ENCODE measurements around the gene PNPLA6. TPM values are rescaled to one million over a fixed set of nuclear protein-coding genes. Genes with fewer than 3 reads are reported as not detected.

Gene PNPLA6
- total RNA-seq, 1 experiment from 2014 or later: 60.1 TPM

DNA sequence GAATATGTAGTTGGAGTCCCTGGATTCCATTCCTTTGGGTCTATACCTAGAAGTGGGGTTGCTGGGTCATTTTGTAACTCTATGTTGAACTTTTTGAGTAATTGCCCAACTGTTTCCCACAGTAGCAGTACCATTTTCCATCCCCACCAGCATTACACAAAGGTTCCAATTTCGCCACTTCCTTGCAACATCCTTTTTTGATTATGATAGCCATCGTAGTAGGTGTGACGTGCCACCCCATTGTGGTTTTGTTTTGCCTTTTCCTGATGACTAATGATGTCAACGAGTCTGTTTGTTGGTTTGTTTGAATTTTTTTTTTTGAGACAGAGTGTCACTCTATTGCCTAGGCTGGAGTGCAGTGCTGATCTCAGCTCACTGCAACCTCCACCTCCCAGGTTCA lies 43.4 kb upstream of the PNPLA6 start:
- no peaks in the 10 kb centered on the region for H3K9me3 Mint-ChIP-seq (ENCODE audit: low read depth, unreplicated experiment)
- peaks cover 23% of the 10 kb centered on the region for H3K27me3 Mint-ChIP-seq (ENCODE audit: unreplicated experiment)
- intact Hi-C loops (cut with micrococcal nuclease; ENCODE audit: unreplicated experiment): no loop called here
- H3K27ac Mint-ChIP-seq (ENCODE audit: unreplicated experiment): no peak overlapping the region
- peaks cover 21% of the 10 kb centered on the region for H3K36me3 Mint-ChIP-seq (ENCODE audit: insufficient read depth, unreplicated experiment)
- peaks cover 9% of the 10 kb centered on the region for H3K4me1 Mint-ChIP-seq (ENCODE audit: low read depth, unreplicated experiment)
- CTCF ChIA-PET: no interaction called here
- no peak for DNase-seq
- BruUV-seq (replicated peaks): no TSS peak
- H3K4me3 Mint-ChIP-seq (ENCODE audit: low read depth, unreplicated experiment): no peak overlapping the region
- TF ChIP-seq, protein P1, sequence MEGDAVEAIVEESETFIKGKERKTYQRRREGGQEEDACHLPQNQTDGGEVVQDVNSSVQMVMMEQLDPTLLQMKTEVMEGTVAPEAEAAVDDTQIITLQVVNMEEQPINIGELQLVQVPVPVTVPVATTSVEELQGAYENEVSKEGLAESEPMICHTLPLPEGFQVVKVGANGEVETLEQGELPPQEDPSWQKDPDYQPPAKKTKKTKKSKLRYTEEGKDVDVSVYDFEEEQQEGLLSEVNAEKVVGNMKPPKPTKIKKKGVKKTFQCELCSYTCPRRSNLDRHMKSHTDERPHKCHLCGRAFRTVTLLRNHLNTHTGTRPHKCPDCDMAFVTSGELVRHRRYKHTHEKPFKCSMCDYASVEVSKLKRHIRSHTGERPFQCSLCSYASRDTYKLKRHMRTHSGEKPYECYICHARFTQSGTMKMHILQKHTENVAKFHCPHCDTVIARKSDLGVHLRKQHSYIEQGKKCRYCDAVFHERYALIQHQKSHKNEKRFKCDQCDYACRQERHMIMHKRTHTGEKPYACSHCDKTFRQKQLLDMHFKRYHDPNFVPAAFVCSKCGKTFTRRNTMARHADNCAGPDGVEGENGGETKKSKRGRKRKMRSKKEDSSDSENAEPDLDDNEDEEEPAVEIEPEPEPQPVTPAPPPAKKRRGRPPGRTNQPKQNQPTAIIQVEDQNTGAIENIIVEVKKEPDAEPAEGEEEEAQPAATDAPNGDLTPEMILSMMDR (IDR thresholded peaks at IDR 0.05; ENCODE audit: unreplicated experiment): no peak

DNA sequence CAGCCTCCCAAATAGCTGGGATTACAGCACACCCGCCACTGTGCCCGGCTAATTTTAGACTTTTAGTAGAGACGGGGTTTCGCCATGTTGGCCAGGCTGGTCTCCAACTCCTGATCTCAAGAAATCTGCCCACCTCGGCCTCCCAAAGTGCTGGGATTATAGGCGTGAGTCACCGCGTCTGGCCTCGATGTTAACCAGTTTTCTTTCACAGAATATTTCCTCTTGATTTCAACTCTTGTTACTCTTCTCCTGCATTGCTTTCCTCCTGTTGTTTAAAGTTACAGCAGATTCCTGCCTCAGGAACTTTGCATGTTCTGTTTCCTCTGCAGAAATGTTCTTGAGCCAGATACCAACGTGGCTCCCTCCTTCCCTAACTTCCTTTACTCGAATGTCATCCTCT lies 43.0 kb upstream of the PNPLA6 start:
- no TSS peak for BruUV-seq (replicated peaks)
- no peak overlapping the region for H3K27ac Mint-ChIP-seq (ENCODE audit: unreplicated experiment)
- H3K9me3 Mint-ChIP-seq (ENCODE audit: low read depth, unreplicated experiment): no peaks in the 10 kb centered on the region
- no peak for DNase-seq
- H3K4me3 Mint-ChIP-seq (ENCODE audit: low read depth, unreplicated experiment): no peak overlapping the region
- H3K4me1 Mint-ChIP-seq (ENCODE audit: low read depth, unreplicated experiment): peaks cover 9% of the 10 kb centered on the region
- CTCF ChIA-PET: no interaction called here
- H3K27me3 Mint-ChIP-seq (ENCODE audit: unreplicated experiment): peaks cover 26% of the 10 kb centered on the region
- intact Hi-C loops (cut with micrococcal nuclease; ENCODE audit: unreplicated experiment): no loop called here
- TF ChIP-seq, protein P1 (IDR thresholded peaks at IDR 0.05; ENCODE audit: unreplicated experiment): no peak
- H3K36me3 Mint-ChIP-seq (ENCODE audit: insufficient read depth, unreplicated experiment): peaks cover 21% of the 10 kb centered on the region

- intact Hi-C loops (cut with micrococcal nuclease; ENCODE audit: unreplicated experiment): no loop called here
- Mint-ChIP-seq H3K4me3 (ENCODE audit: low read depth, unreplicated experiment) (no peak overlapping the region), H3K9me3 (ENCODE audit: low read depth, unreplicated experiment) (no peaks in the 10 kb centered on the region), H3K27ac (ENCODE audit: unreplicated experiment) (no peak overlapping the region), H3K36me3 (ENCODE audit: insufficient read depth, unreplicated experiment) (peaks cover 7% of the 10 kb centered on the region), H3K27me3 (ENCODE audit: unreplicated experiment) (peaks cover 42% of the 10 kb centered on the region), H3K4me1 (ENCODE audit: low read depth, unreplicated experiment) (peaks cover 5% of the 10 kb centered on the region)
- DNase-seq: no peak
- BruUV-seq (replicated peaks): no TSS peak
- CTCF ChIA-PET: no interaction called here
- TF ChIP-seq, protein P1 (IDR thresholded peaks at IDR 0.05; ENCODE audit: unreplicated experiment): no peak
Observed at GRCh38 chr19:7494416-7495098, 41.0 kb upstream of the PNPLA6 start.

- intact Hi-C loops (cut with micrococcal nuclease; ENCODE audit: unreplicated experiment): no loop called here
- peaks cover 5% of the 10 kb centered on the region for H3K36me3 Mint-ChIP-seq (ENCODE audit: insufficient read depth, unreplicated experiment)
- BruUV-seq (replicated peaks): no TSS peak
- no peak overlapping the region for H3K4me3 Mint-ChIP-seq (ENCODE audit: low read depth, unreplicated experiment)
- CTCF ChIA-PET: interaction anchor here (0.6 to 1.4 kb wide), 2 partner anchors 9 to 358 kb away, joined by 4 to 6 read pairs; no protein-coding TSS in a partner anchor
- H3K27me3 Mint-ChIP-seq (ENCODE audit: unreplicated experiment): peaks cover 44% of the 10 kb centered on the region
- no peaks in the 10 kb centered on the region for H3K9me3 Mint-ChIP-seq (ENCODE audit: low read depth, unreplicated experiment)
- TF ChIP-seq, protein P1 (IDR thresholded peaks at IDR 0.05; ENCODE audit: unreplicated experiment): no peak
- DNase-seq: peak; percentile 16
- no peaks in the 10 kb centered on the region for H3K4me1 Mint-ChIP-seq (ENCODE audit: low read depth, unreplicated experiment)
- H3K27ac Mint-ChIP-seq (ENCODE audit: unreplicated experiment): no peak overlapping the region
Observed at GRCh38 chr19:7497292-7497691, 38.2 kb upstream of the PNPLA6 start.

All from Calu3 (cell line).